ENCODE data around the gene P2RY13. TPM values are rescaled to one million over a fixed set of nuclear protein-coding genes. Genes with fewer than 3 reads are reported as not detected.

The P2RY13 gene
- total and polyA plus RNA-seq, 4 donors: 2.2 to 15.8 (median 4.9) TPM

DNA sequence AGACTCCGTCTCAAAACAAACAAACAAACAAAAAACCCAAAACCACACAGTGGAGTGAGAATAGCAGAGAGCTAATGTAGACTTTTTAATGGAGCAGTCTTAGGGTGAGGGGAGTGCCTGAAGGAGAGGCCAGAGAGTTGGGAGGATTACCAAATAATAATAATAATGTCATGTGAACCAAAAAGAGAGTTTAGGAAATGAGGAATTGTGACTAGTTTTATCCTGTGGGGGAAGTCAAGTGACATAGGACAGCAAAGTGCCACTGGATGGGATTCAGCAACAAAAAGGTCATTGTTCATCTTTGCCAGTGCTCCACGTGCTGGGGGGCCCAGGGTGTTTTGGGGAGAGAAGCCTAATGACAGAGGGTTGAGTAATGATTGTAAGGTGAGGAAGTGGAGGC lies 25.6 kb downstream of the P2RY13 start:
- 68 to 74% methylated on average over 2 of the region's 2 CpGs for WGBS, 2 donors

DNA sequence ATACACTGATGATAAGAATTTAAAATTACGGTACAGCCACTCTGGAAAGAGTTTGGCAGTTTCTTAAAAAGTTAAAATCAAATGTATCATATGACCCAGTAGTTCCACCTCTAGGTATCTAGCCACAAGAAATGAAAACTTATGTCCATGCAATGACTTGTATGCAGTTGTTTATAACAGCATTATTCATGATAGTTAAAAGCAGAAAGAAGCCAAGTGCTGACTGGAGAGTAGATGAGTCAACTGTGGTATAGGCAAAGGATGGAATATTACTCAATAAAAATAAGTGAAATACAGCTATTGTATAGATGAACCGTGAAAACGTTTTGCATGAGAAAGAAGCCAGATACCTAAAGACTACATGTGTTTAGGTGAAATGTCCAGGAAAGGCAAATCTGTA lies 27.6 kb downstream of the P2RY13 start:
- Histone ChIP-seq H3K9ac (ENCODE audit: insufficient read depth in 1 of 2, low read length in 2 of 2) (no peak overlapping the region), H3K4me3 (no peak overlapping the region), H3K27ac (ENCODE audit: low read depth in 1 of 2, low read length in 1 of 2) (no peak overlapping the region), H3K36me3 (ENCODE audit: control insufficient read depth in 4 of 4, insufficient read depth in 4 of 4, low read length in 4 of 4) (no peaks in the 10 kb centered on the region), H3K9me3 (ENCODE audit: control insufficient read depth in 4 of 4, insufficient read depth in 3 of 4, low read length in 3 of 4) (no peaks in the 10 kb centered on the region), H3K4me1 (ENCODE audit: control insufficient read depth in 5 of 5, insufficient read depth in 5 of 5, low read length in 5 of 5) (peaks cover 0 to 4% (median 0%) of the 10 kb centered on the region in 5 donors), H3K27me3 (ENCODE audit: control insufficient read depth in 3 of 3, insufficient read depth in 3 of 3, low read length in 2 of 3) (no peaks in the 10 kb centered on the region)
- 86 to 91% methylated on average over 3 of the region's 3 CpGs for WGBS, 2 donors
- TF ChIP-seq CTCF (IDR thresholded peaks at IDR 0.05; ENCODE audit: control extremely low read depth, extremely low read depth): no peak
- DNase-seq: no peak
- ATAC-seq (ENCODE audit: insufficient read depth, low FRiP score): no peak

More for the DNA sequence above, 25.6 kb downstream of the P2RY13 start:
- Histone ChIP-seq H3K36me3 (ENCODE audit: control insufficient read depth in 4 of 4, insufficient read depth in 4 of 4, low read length in 4 of 4) (no peaks in the 10 kb centered on the region), H3K9me3 (ENCODE audit: control insufficient read depth in 4 of 4, insufficient read depth in 3 of 4, low read length in 3 of 4) (no peaks in the 10 kb centered on the region), H3K9ac (ENCODE audit: insufficient read depth in 1 of 2, low read length in 2 of 2) (no peak overlapping the region), H3K27ac (ENCODE audit: low read depth in 1 of 2, low read length in 1 of 2) (no peak overlapping the region), H3K27me3 (ENCODE audit: control insufficient read depth in 3 of 3, insufficient read depth in 3 of 3, low read length in 2 of 3) (no peaks in the 10 kb centered on the region), H3K4me1 (ENCODE audit: control insufficient read depth in 5 of 5, insufficient read depth in 5 of 5, low read length in 5 of 5) (peaks cover 0 to 4% (median 0%) of the 10 kb centered on the region in 5 donors), H3K4me3 (no peak overlapping the region)
- ATAC-seq (ENCODE audit: insufficient read depth, low FRiP score) (no peak), DNase-seq (no peak)
- TF ChIP-seq CTCF (IDR thresholded peaks at IDR 0.05; ENCODE audit: control extremely low read depth, extremely low read depth): no peak

- Histone ChIP-seq H3K9ac (ENCODE audit: insufficient read depth in 1 of 2, low read length in 2 of 2) (no peak overlapping the region), H3K27me3 (ENCODE audit: control insufficient read depth in 3 of 3, insufficient read depth in 3 of 3, low read length in 2 of 3) (no peaks in the 10 kb centered on the region), H3K4me1 (ENCODE audit: control insufficient read depth in 5 of 5, insufficient read depth in 5 of 5, low read length in 5 of 5) (peaks cover 0 to 4% (median 0%) of the 10 kb centered on the region in 5 donors), H3K9me3 (ENCODE audit: control insufficient read depth in 4 of 4, insufficient read depth in 3 of 4, low read length in 3 of 4) (no peaks in the 10 kb centered on the region), H3K36me3 (ENCODE audit: control insufficient read depth in 4 of 4, insufficient read depth in 4 of 4, low read length in 4 of 4) (no peaks in the 10 kb centered on the region), H3K4me3 (no peak overlapping the region), H3K27ac (ENCODE audit: low read depth in 1 of 2, low read length in 1 of 2) (no peak overlapping the region)
- TF ChIP-seq CTCF (IDR thresholded peaks at IDR 0.05; ENCODE audit: control extremely low read depth, extremely low read depth): no peak
- WGBS, 2 donors: 72 to 75% methylated on average over 1 of the region's 1 CpG
- no peak for ATAC-seq (ENCODE audit: insufficient read depth, low FRiP score)
- no peak for DNase-seq
Observed at GRCh38 chr3:151300539-151300938, 28.8 kb downstream of the P2RY13 start.

DNA sequence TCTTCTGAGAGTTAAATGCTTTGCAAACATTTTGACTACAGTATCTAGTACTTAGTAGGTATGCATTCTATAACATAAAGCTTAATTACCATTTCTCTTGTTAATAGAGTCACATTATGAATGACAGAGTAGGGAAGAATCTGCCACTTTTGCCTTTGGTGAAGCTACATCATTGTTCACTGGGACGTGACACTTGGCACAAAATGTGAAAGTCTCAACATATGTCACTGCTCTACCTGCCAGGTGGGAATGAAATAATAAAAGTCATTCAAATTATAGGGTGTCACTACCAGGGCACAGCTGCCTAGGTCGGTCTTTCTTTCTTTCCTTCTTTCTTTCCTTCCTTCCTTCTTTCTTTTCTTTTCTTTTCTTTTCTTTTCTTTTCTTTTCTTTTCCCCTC lies 30.3 kb downstream of the P2RY13 start:
- Histone ChIP-seq H3K27me3 (ENCODE audit: control insufficient read depth in 3 of 3, insufficient read depth in 3 of 3, low read length in 2 of 3) (no peaks in the 10 kb centered on the region), H3K9me3 (ENCODE audit: control insufficient read depth in 4 of 4, insufficient read depth in 3 of 4, low read length in 3 of 4) (no peaks in the 10 kb centered on the region), H3K27ac (ENCODE audit: low read depth in 1 of 2, low read length in 1 of 2) (no peak overlapping the region), H3K36me3 (ENCODE audit: control insufficient read depth in 4 of 4, insufficient read depth in 4 of 4, low read length in 4 of 4) (no peaks in the 10 kb centered on the region), H3K4me3 (no peak overlapping the region), H3K4me1 (ENCODE audit: control insufficient read depth in 5 of 5, insufficient read depth in 5 of 5, low read length in 5 of 5) (no peaks in the 10 kb centered on the region), H3K9ac (ENCODE audit: insufficient read depth in 1 of 2, low read length in 2 of 2) (no peak overlapping the region)
- no peak for DNase-seq
- TF ChIP-seq CTCF (IDR thresholded peaks at IDR 0.05; ENCODE audit: control extremely low read depth, extremely low read depth): no peak
- 85 to 91% methylated on average over 2 of the region's 2 CpGs for WGBS, 2 donors
- ATAC-seq (ENCODE audit: insufficient read depth, low FRiP score): no peak
